Activated CD4-positive, CD25-positive, alpha-beta regulatory T cell treated with anti-CD3 and anti-CD28 coated beads, Interleukin-2, amount 50 U/mL, for 24 hours (primary cell): ENCODE data around the gene SETBP1.

Experiments
- ATAC-seq, 2 donors: fragments of 150-1000 bp; cut with Tn5 transposase; one replicate each; pipeline ENCODE4 v1.10.0; 2021; ENCODE audit warnings: mild to moderate bottlenecking in 1 of 2, moderate library complexity in 1 of 2

SETBP1 gene

DNA sequence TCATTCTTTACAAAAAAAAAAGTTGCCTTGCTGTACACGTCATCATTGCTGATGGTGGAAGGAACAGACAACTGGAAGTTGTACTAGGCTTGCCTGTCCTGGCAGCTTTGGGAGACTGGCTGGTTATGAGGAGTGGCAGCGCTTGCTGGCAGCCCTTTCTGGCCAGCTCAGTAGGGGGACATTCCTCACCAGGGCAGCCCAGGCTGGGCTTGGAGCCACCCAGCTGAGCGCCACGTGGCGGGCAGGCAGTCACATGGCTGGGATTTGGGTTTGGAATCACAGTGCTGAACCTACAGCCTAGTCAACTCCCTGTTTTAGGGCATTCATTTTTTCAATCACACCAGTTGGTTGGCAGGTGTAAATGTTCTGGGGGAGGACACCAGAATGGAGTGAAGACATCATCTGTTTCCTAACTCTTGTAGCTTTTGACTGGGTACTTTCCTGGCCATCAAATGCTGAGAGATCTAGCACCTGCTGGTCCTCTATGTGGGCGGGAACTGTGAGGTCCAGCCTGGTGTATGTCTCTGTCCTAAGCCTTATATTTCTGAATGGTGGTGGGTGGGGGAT is 139.3 kb downstream of the SETBP1 start:
- ATAC-seq: no peak

DNA sequence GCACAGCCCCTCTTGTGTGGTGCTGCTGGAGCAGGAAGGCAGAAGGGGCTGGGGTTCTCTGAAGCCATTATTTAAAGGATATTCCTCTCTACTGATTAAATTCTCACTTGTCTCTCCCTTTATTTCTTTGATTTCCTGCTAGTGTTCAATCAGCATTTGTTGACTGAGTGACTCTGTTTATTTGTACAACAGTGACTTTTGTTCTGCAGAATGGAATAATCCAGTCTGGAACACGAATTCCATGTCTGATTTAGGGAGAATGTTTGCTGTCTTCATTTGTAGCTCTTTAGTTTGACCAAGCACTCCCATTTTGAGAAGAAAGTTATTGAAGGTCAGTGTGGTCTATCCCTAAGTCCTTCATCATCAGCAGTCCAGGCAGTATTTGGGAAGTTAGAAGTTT is 141.2 kb downstream of the SETBP1 start:
- no peak for ATAC-seq

DNA sequence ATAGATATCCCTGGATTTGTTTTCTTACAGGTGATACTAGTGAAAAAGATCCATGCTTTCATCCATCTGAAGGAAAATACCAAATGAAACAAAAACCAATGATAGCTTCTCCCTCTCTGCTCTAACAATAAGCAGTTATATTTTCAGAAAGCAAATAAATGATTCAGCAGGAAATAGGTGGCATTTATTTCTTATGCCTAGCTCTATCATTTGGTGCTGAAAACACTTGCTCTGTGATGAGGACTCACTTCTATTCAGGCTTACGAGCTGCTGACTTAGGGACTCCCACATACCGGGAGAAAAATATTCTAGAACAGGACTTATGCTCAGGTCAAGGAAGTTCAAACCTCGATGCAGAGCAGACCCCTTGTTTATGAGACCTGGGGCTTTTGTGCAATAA is 142.6 kb downstream of the SETBP1 start:
- ATAC-seq: no peak

DNA sequence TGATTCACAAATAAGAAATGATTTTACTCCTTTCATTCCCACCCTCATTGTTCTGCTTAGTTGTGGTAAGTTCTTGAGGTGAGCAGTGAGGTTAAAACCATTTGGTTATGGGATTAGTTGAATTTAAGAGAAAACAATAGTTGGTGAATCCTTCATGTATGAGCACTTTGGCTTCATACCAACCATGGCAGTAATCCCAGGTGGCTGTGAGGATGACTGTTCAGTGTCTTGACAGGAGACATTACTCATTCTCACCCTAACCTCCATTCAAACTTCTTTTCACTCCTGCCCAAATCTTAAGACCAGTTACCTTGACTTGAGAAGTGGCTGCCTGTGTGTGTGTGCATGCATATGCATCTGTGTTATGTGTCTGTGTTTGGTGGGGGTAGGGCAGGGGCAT is 143.1 kb downstream of the SETBP1 start:
- ATAC-seq: peak; percentile 46 to 56

DNA sequence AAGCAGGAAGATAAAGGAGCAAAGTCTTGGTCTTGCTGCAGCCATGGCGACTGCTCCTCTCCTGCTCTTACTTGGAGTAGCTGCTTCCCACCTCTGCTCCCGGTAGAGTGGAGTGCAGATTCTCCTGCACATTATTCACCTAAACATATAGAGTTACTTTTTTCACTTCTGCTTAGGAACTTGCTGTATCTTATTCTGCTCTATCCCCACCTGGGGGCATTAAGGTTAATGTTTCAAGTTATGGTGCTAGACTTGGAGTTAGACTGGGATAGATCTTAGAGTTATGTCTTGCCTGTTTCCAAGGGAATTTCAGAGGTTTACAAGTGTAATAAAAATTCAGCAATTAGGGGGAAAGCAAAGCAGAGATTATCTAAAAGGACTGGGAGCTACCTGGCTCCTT is 144.2 kb downstream of the SETBP1 start:
- no peak for ATAC-seq

DNA sequence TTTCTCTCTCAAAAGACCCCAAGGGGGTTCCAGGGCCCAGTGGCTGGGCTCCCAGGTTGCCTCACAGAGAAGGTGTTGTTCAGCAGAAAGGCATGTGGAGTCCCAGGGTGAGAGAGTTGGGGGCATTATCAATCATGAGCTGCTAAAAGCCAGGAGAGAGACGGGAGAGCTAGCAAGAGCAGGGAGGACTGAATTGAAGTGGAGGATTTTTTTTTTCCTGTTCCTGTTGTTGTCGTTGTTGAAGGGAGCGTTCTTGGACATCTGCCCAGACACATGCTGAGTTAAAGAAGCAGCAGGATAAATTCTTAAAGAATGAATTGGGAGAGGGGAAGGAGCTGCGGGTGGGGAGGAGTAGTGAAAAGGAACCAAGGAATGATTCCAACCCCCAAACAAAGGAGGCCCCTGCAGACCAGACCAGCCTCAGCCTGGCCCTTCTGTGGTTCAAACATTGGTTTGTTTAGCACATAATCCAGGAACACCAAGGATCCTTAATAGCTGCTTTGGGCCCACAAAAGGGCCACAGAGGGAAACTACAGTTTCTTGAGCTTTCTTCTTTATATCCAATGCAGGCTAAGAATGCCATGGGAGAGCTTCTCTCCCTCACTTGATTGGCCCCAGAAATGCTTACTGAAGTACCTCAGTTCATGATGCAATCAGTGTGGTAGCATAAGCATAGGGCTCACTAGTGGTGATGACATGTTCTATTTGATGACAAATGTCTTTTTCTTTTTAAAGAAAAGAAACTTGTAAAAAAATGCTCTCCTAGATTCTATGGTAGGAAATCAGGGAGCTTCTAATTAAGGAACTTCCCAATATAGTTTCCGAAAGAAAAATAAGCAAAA is 146.0 kb downstream of the SETBP1 start:
- ATAC-seq: no peak

DNA sequence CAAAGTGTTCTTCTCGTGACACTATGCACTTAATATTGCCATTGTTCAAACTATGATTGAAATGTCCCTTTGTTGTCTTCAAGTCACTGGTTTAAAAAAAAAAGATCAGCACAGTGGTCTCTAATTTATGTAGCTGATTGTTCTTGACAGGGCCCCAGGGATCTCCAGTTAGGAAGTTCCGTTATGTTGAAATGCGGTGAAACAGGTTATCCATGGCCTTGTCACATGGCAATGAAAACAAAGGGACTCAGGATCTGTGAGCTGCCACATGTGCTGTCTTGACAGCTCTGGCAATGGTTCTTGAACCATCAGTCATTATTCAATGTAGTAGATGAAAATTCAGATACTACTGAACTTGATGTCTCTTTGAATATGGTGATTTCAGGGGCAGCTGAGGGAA is 147.4 kb downstream of the SETBP1 start:
- ATAC-seq: no peak

DNA sequence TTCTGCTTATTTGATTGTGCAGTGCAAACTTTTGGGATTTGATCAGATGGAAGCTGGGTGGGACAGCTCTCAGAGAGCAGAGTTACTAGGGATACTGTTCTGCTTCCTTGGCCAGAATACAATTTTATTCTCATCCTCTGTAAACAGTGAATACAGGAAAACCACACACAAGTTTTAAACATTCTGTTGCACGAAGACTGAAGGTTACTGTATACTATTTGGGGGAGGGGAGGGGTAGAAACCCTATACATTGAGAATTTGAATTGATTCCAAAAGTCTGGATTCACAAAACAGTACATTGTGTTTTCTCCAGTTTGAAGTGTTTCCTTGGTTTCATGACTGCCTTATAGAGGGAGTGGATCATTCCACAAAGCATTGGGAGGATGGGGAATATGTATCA is 149.9 kb downstream of the SETBP1 start:
- no peak for ATAC-seq

DNA sequence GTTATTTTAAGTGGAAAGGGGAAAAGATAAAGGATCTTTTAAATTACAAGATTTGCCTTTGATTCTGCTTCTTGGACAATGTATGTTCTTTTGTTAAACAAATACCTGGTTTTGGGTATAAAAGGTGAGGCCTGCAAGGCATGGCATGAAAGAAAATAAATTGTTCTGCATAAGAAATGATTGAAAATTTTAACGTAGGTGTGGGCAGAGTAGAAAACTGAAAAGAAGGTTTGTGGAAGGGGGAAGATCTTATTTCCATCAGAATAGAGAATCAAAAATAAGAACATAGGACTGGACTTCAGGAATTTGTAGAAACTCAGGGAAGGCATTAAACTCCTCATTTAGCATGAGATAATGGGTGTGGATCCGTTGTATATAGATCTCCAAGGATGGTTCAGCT is 153.1 kb downstream of the SETBP1 start:
- no peak for ATAC-seq

DNA sequence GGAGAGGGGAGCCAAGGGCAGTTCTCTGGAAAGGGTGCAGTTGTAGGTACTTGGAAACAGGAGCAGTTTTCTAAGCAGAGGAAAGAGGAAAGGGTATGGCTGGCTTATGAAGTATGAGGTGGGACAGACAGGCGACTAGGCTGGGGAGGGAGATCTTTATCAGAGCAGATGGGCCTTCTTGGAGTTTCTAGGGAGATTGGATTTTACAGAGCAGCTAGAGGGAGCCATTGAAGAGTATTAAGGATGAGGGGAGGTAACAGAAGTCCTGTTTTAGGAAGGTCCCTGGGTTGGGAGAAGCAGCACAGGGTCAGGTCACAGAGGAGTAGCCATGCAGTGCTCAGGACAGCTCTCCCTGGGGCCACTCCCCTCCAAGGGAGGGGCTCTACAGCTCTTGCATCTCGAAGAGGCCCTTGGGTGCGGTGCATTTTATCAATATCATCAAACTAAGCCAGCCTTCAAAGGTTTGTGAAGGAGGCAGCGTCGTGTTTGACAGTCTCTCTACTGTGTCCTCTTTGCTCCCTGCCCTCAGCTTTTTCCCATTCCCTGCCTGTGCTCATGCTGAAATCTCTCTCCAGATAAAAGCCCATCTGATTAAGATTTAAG is 154.3 kb downstream of the SETBP1 start:
- no peak for ATAC-seq

DNA sequence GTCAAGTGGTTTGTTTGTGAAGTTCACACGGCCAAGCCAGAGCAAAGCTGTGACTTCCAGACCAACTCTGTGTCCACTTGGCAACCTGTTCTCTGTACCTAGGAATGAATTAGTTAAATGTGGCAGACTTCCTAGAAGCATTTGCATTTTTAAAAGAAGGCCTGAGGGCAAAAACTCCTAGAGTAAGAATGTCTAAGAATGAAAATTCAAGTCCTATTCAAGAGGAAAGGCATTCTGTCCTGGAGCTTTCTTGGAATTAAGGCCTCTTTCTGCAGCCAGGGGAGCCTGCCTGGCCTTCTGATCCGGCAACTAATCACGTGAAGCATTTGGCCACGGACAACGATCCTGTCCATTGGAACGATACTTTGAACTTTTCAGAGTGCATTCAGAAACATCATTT is 155.0 kb downstream of the SETBP1 start:
- no peak for ATAC-seq

DNA sequence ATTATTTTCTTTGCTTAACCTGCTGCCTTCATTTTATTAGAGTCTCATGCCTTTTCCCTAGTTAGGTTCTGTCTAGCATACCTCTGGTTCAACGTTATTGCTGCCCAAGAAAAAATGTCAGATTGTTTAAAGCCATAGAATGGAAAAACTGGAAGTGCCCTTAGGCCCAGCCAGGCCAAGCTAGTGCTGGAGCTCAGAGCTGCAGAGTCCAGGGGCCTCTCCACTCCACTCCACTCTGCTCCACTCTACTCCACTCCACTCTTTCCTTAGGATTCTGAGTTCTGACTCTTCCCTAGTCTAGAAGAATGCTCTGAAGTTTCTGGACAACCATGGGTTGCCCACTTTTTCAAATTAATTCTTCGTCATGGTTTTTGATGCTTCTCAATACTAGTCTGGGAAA is 155.6 kb downstream of the SETBP1 start:
- no peak for ATAC-seq

DNA sequence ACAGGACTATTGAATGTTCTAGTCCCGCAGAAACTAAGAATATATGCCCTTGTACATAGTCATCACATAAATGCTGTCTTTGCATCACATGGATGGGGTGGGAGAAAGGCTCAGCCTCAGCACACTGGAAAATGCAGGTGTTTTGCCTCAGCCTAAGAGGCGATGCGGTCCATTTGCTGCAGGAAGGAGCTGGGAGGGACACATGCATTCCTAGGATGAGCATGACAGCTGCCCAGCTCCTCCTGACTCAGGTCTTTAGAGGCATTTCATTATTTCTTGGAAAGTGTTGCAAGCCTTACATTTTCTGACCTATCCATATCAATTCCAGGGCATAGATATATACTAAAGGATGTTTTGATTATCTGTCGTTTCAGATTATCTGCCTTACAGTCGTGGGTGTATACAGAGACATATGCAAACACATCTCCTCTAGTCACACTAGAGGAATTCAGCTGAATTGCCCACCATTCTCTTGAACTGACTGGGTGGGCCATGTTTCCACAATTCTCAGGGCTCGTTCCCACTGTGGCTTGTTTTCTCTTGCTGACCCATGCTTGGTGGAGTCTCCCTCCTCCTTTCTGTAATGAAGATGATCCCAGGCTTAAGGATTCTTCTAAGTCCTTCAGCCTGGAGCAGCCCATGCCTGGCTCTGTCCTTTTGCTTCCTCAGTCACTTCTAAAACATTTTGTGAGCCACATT is 156.9 kb downstream of the SETBP1 start:
- ATAC-seq: no peak

DNA sequence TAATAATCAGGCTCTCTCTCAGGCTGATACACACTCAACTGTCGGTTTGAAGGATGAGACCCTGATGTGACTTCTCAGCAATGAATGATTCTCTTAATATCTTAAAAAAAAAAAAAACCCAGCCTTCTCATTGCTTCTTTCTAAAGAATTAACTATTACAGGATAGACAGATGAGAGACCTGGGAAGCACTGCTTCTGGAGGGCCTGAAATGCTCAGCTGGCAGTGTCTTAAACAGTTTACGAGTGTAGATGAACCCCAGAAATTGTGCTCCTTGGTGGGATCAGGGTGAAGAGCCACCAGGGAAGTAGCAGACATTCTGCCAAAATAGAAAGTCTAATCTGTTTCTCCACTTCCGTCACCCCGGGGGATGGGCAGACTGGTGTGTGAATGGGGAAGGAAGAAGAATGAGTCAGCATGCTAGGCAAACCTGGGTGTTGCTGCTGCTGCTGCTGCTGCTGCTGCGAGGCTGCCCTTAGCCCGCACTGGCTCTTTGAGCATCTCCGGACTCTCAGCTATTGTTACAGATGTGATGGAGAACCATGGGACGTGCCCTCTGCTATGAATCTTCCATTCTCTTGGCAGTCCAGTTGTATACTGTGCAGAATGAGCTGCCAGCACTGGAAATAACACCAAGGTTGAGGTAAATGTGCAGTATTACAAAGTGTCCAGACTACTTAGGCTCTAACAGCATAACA is 158.4 kb downstream of the SETBP1 start:
- peak; percentile 93 to 97 for ATAC-seq

DNA sequence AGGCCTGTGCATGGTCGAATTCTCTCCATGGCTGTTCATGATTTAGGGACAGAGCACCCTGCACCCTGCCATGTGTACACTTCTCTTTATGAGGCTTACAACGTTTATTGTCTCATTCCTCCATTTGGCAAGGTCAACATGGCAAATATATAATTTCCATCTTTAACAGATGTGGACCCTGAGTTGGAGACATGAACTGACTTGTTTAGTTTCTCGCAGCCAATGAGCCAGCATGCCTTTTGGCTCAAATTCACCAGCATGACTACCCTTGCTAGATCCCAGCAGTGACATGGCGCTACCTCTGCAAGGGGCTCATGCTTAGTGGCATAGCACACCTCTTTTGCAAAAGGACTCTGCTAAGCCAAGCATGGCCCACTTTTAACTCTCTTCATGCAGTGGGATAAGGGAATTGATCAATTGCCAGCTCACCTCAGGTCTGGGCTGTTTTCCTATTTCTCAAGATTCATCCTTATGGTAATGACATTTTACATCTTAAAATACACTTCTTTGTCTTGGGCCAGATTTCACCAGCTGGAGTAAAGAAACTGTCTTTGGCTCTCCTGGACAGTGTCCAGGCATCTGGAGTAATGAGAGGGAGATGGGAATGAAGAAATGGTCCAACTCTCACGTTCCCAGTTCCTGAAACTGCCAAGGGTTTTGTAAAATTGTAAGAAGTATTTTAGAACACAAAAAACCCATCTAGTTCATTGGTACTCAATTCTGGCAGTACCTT is 159.5 kb downstream of the SETBP1 start:
- no peak for ATAC-seq

DNA sequence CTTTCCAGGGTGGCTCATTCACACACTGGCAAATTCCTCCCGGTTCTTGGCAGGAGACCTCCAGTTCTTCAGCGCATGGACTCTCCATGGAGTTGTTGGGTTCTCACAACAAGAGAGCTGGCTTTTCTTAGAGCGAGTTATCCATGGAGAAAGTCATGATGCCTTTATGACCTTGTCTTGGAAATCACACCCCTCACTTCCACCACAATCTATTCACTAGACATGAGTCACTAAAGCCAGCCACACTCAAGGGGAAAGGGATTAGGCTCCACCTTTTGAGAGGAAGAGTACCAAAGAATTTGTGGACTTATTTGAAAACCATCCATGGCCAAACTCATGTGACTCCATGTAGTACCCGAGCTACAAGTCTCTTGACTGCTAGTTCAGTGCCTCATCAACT is 160.5 kb downstream of the SETBP1 start:
- ATAC-seq: no peak

DNA sequence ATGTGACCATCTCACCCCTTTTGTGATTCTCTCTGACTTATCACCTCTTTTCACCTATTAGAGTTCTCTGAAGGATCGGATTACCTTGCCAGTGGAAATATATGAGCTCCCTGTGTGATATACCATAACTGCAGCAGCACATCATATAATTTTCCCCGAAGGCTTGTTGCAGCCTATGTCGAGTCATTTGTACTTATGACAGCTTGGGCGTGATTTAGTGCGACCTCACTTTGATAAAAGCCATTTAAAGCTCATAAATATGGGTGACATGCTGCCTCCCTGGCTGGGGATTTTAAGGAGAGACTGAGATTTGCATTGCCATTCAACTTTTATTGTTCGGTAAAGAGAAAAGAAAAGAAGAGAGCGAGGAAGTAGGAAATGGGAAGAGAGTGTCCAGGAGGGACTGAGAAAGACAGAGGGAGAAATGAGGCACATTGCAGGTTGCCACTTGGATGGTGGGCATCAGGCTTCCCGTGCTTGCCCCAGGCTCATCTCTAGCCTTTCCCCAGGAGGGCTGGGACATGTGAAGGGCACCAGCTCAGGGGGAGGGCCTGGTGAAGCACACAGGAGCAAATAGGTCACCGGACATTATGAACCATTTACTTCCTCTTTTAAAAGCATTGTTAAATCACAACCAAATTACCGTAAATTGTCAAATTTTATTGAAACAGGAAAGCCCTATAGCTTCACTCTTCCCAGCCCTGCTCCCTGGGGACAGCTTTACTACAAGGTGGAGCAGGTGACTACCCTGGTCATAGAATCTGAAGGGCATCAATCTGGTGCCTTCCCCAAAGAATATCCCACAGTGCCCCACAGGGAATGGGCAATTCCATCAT is 161.3 kb downstream of the SETBP1 start:
- ATAC-seq: no peak

DNA sequence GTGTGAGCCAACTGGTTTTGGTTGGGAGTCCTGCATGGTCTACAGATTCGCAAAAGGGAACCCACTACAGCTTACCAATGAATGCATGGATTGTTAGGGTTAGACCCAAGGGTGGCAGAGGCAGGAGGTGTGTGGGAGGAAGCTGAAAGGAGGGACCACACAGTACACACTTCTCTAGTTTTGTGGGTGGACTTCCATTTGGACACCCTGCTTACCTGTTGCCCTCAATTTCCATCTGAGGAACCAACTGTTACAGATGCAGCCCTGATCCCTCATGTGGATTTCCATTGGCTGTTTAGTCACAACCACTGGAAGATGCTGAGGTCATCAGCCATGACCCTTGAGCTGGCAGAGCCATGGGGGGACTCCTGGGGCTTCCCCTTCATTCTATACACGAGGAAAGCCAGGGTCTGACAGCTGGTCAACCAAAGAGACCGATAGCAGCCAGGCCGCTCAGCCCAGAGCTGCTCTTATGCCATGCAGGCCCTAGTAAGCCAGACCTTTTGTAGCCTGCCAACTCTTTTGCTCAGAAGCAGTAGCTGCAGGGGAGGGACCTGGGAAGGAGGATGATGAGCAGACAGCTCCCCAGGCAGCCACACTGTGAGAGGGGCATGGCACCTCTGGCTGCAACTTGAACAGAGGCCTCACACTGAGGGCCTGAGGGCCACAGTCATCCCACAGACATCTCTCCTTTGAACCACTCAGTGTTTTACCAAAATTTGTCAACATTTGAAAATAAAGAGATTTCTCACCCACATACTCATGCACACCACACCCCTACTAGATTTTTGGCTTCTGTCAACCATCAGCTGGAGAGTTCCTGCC is 162.1 kb downstream of the SETBP1 start:
- no peak for ATAC-seq

DNA sequence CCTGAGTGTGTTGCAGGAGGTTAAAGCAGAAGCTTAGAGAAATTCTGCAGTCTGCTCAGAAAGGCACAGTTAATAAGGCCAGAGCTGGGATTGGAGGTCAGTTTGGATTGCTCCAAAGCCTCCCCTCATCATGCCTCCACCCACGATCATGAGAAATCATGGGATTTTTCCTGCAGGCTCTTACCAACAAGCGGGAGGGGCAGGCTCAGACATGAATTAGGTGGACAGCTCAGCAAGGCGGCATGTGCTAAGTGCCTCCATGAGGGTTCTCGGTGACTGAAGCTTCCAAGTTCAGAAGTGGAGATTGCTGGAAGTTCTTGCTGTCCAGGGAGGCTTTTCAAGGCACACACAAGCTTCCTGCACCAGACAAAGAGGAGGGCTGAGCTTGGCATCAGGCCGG is 163.8 kb downstream of the SETBP1 start:
- ATAC-seq: no peak

DNA sequence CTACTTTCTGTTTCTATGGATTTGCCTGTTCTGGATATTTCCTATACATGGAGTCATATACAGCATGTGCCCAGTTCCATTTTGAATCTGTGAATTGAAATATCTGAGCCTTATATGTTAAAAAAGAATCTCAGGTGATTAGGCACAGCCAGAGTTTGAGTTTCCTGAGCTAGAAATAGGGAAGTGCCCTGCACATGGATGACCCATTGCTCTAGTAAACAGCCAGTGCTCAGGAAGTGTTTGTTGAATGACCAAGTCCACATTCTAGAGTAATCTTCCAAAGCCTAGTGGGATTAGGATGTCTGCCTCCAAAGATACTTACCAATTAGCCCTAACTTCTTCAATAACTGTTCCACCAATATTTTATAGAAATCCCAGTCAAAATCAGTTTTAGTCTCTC is 165.8 kb downstream of the SETBP1 start:
- ATAC-seq: no peak
